HG03469 (cell line): ENCODE data around the gene ASAP2.

Experiments used
- ATAC-seq: cut with Tn5 transposase; IDR thresholded peaks from one replicate; pipeline ENCODE4 v1.9.1; 2021; ENCODE audit warnings: mild to moderate bottlenecking, moderate library complexity, moderate number of reproducible peaks; ENCODE audit not compliant: unreplicated experiment

ASAP2 gene

GRCh38 chr2:9271691-9272090, 65.1 kb downstream of the ASAP2 start:
- ATAC-seq = no peak

- no peak for ATAC-seq
These were observed 67.0 kb downstream of the ASAP2 start for GRCh38 chr2:9273486-9274130.

GRCh38 chr2:9274701-9275343, 68.2 kb downstream of the ASAP2 start:
- ATAC-seq = no peak

DNA sequence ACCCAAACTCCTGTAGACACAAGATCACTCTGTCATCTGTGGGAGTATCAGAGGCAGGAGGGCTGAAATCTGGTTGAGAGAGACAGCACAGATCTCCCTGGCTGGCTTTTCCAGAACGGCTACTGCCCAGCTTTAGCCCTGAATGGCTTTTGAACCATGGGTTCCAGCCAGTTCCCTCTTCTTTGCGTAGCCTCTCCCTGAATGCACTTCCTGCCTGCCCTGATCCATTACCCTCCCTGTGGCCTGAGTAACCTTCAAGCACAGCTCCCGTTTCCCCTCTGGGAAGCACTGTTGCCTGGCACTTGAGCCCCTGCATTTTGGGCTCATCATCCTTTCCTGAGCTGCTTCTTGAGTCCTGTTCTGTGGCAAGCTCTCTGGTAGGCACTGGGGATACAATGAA, 68.8 kb downstream of the ASAP2 start:
- no peak for ATAC-seq

- no peak for ATAC-seq
These were observed 69.5 kb downstream of the ASAP2 start for GRCh38 chr2:9276074-9276473.

- no peak for ATAC-seq
These were observed 70.4 kb downstream of the ASAP2 start for GRCh38 chr2:9276901-9277451.

DNA sequence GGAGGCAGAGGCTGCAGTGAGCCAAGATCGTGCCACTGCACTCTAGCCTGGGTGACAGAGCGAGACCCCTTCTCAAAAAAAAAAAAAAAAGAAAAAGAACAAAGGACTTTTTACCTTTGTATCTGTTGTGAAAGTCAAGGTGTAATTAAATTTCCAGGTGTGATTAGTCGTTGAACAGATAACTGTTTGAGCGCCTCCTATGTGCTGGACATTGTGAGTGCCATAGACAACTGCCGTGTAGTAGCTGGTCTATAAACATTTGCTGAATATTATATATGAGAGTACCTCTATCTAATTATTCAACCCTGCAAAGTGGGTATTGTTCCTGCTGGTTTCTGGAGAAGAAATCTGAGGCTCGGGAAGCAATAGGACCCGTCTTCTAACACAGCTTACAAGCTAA, 71.8 kb downstream of the ASAP2 start:
- ATAC-seq = no peak

DNA sequence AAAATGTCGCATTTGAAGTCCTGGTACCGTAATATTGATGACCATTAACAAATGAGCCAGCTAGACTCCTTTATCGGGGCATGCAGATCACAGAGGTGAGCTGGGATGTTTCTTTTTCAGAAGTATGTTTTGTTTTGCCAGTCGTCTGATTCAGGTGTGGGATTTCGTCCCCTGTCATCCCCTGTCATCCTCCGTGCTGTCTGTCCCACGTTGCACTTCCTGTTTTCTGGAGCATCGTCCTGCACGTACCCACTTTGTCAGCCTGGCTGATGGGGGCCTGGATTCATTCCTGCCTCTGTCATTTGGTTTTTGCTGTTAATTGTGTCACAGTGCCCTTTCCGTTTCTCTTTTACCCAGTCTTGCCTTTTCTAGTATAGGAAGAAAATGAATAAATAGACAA, 72.8 kb downstream of the ASAP2 start:
- no peak for ATAC-seq

- ATAC-seq = no peak
These were observed 73.6 kb downstream of the ASAP2 start for GRCh38 chr2:9280224-9280623.

- ATAC-seq = no peak
These were observed 74.5 kb downstream of the ASAP2 start for GRCh38 chr2:9281145-9281544.

GRCh38 chr2:9282128-9283112, 75.8 kb downstream of the ASAP2 start:
- ATAC-seq = no peak

- no peak for ATAC-seq
These were observed 78.1 kb downstream of the ASAP2 start for GRCh38 chr2:9284521-9285297.

DNA sequence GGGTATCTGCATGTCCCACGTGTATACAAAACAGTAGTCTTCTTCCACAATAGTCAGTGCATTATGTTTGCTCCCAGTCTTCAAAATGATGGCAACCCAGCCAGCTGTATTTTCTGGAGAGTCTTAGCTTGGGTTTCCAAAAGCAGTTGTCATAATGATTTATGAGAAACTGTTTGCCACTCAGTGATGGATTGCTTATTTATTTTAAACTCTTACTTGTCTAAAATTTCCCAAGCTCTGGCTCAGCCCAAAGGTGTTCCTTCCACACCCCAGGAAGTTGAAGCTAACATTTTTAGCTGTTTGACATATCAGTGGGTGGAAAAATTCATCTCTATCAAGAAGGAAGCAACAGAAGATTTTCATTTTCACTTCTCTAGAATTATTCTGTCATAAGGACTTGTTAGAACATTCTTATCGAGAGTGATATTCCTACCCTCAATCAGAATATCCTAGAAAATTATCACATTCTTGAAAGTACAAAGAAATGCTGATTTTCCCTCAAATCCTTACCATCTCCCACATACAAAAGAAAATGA, 78.8 kb downstream of the ASAP2 start:
- no peak for ATAC-seq

GRCh38 chr2:9285921-9286320, 79.3 kb downstream of the ASAP2 start:
- ATAC-seq = no peak

DNA sequence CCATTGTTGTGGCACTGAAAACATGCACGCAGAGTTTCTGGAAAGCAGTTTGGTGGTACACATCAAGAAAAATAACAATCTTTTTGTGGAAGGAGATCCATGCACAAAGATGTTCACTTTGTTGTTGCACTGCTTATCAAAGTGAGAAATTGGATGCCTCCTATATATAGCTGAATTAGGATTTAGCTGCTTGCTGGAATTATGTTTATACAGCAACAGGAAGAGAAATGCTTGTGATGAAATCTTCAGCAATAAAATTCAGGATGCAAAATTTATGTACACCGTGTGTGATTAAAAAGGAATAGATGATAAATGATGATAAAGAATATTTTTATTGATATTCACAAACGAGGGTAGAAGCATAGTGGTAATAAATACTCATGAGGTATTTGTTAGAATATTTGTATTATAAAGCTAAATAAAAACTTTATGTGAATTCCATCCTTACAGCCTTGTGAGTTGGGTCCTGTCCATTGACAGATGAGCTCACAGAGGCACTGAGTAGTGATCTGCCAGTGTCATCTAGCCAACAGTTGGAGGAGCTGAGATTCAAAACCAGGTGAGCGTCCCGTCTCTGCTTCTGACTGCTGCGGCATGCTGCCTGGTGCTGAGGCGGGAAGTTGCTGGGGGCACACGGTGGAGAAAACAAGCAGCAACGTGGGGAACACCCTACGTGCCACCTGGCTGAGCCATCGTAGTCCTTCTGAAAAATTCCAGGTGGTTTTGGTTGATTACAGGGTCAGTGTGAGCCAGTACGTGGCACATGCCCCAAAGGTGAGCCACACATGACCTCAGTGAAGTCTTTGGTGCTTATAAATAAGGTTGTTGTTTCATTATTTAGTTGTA, 80.2 kb downstream of the ASAP2 start:
- ATAC-seq = no peak

DNA sequence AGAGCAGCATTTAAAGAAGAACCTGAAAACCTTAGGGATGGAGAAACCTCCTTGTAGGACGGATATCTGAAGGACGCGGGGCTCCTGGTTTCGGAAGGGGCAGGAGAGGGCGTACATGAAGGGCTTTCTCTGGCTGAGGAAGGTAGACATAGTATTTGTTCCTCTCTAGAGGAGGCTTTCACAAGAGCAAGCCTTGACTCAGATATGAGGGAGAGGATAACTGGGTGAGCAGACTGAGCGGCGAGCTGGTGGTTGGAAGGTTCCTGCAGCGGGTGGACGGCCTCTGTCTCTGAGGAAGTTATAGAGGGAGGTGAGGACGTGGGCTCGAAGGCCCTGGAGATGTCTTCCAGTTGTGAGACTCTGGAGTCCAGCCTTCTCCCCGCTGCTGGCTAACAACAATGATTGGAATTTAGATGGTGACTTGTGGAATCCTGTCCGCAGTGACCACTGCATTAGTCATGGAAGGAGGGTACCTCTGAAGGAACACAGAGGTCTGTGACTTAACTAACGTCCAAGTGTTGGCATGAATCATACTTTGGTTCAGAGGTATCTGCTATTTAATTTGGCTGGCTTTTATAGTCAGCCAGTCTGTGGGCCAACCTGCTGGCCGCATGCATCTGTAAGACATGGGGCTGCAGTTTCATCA, 80.9 kb downstream of the ASAP2 start:
- no peak for ATAC-seq

- no peak for ATAC-seq
These were observed 81.6 kb downstream of the ASAP2 start for GRCh38 chr2:9288233-9288632.

GRCh38 chr2:9288681-9289338, 82.2 kb downstream of the ASAP2 start:
- ATAC-seq = no peak
